ENCODE measurements around the gene ZBTB16.

Gene ZBTB16

GRCh38 chr11:114106986-114107385 lies 47.5 kb downstream of the ZBTB16 start:
- H3K36me3 ChIP-seq (ENCODE audit: insufficient read depth), result no peaks in the 10 kb centered on the region
- no peak overlapping the region for H3K4me3 ChIP-seq (IDR thresholded peaks at IDR 0.05; ENCODE audit: insufficient read depth, low read depth, low read length)
- no peaks in the 10 kb centered on the region for H3K4me1 ChIP-seq (ENCODE audit: low read depth, poor library complexity, severe bottlenecking)
- no peak overlapping the region for H3K4me2 ChIP-seq
- H3K27ac ChIP-seq, result no peak overlapping the region
- H4K20me1 ChIP-seq (ENCODE audit: insufficient read depth), result no peaks in the 10 kb centered on the region
- no peak for TF ChIP-seq CTCF (conservative IDR thresholded peaks at IDR 0.05; ENCODE audit: low read depth, low read length)
- H3K9ac ChIP-seq, result no peak overlapping the region
- no peak overlapping the region for H2AFZ ChIP-seq (ENCODE audit: low read depth)
- H3K79me2 ChIP-seq (ENCODE audit: insufficient read depth, low read depth), result no peaks in the 10 kb centered on the region
- no peaks in the 10 kb centered on the region for H3K27me3 ChIP-seq (ENCODE audit: insufficient read depth, low read depth)

- no peaks in the 10 kb centered on the region for H4K20me1 ChIP-seq (ENCODE audit: insufficient read depth)
- TF ChIP-seq CTCF (conservative IDR thresholded peaks at IDR 0.05; ENCODE audit: low read depth, low read length), result no peak
- H3K9ac ChIP-seq, result no peak overlapping the region
- H3K4me2 ChIP-seq, result no peak overlapping the region
- H3K36me3 ChIP-seq (ENCODE audit: insufficient read depth), result no peaks in the 10 kb centered on the region
- H2AFZ ChIP-seq (ENCODE audit: low read depth), result no peak overlapping the region
- H3K4me3 ChIP-seq (IDR thresholded peaks at IDR 0.05; ENCODE audit: insufficient read depth, low read depth, low read length), result no peak overlapping the region
- no peaks in the 10 kb centered on the region for H3K27me3 ChIP-seq (ENCODE audit: insufficient read depth, low read depth)
- H3K4me1 ChIP-seq (ENCODE audit: low read depth, poor library complexity, severe bottlenecking), result no peaks in the 10 kb centered on the region
- H3K79me2 ChIP-seq (ENCODE audit: insufficient read depth, low read depth), result no peaks in the 10 kb centered on the region
- no peak overlapping the region for H3K27ac ChIP-seq
Observed at GRCh38 chr11:114108501-114109205, 49.1 kb downstream of the ZBTB16 start.

GRCh38 chr11:114109206-114110090 lies 49.9 kb downstream of the ZBTB16 start:
- Histone ChIP-seq H3K4me1 (ENCODE audit: low read depth, poor library complexity, severe bottlenecking) (no peaks in the 10 kb centered on the region), H3K27me3 (ENCODE audit: insufficient read depth, low read depth) (no peaks in the 10 kb centered on the region), H4K20me1 (ENCODE audit: insufficient read depth) (no peaks in the 10 kb centered on the region), H3K9ac (no peak overlapping the region), H2AFZ (ENCODE audit: low read depth) (no peak overlapping the region), H3K36me3 (ENCODE audit: insufficient read depth) (no peaks in the 10 kb centered on the region), H3K4me3 (IDR thresholded peaks at IDR 0.05; ENCODE audit: insufficient read depth, low read depth, low read length) (no peak overlapping the region), H3K79me2 (ENCODE audit: insufficient read depth, low read depth) (no peaks in the 10 kb centered on the region), H3K27ac (no peak overlapping the region), H3K4me2 (no peak overlapping the region)
- no peak for TF ChIP-seq CTCF (conservative IDR thresholded peaks at IDR 0.05; ENCODE audit: low read depth, low read length)

- no peaks in the 10 kb centered on the region for H3K27me3 ChIP-seq (ENCODE audit: insufficient read depth, low read depth)
- H3K4me1 ChIP-seq (ENCODE audit: low read depth, poor library complexity, severe bottlenecking), result no peaks in the 10 kb centered on the region
- H4K20me1 ChIP-seq (ENCODE audit: insufficient read depth), result no peaks in the 10 kb centered on the region
- no peak for TF ChIP-seq CTCF (conservative IDR thresholded peaks at IDR 0.05; ENCODE audit: low read depth, low read length)
- no peak overlapping the region for H2AFZ ChIP-seq (ENCODE audit: low read depth)
- no peaks in the 10 kb centered on the region for H3K79me2 ChIP-seq (ENCODE audit: insufficient read depth, low read depth)
- no peaks in the 10 kb centered on the region for H3K36me3 ChIP-seq (ENCODE audit: insufficient read depth)
- H3K4me3 ChIP-seq (IDR thresholded peaks at IDR 0.05; ENCODE audit: insufficient read depth, low read depth, low read length), result no peak overlapping the region
- no peak overlapping the region for H3K4me2 ChIP-seq
- H3K9ac ChIP-seq, result no peak overlapping the region
- no peak overlapping the region for H3K27ac ChIP-seq
Observed at GRCh38 chr11:114110123-114110522, 50.6 kb downstream of the ZBTB16 start.
